Activated CD4-positive, alpha-beta T cell treated with anti-CD3 and anti-CD28 coated beads, Interleukin-2, amount 10 ng/mL, durations not matched to agents 7 days and 5 days (primary cell): Measurements from ENCODE around the gene C19orf25. TPM values are rescaled to one million over a fixed set of nuclear protein-coding genes. Genes with fewer than 3 reads are reported as not detected.

Experiments
- CTCF ChIA-PET: fragments of 350-600 bp; sonication (Branson Sonifier 250); formaldehyde crosslinking; loops from one replicate; lab custom pipeline; 2021; ENCODE audit warnings: antibody characterized with exemption; lab: Charles Lee
- POLR2A ChIA-PET: fragments of 350-600 bp; sonication (Branson Sonifier 250); formaldehyde crosslinking; loops from one replicate; lab custom pipeline; 2021; ENCODE audit warnings: antibody characterized with exemption; lab: Charles Lee
- DNase-seq: peaks from one replicate; pipeline ENCODE4 v3.0.0-alpha.2; 2020
- H3K27ac Mint-ChIP-seq: one replicate; pipeline ENCODE4 v1.8.0; 2021; ENCODE audit warnings: mild to moderate bottlenecking, moderate library complexity, mixed read lengths
- H3K27me3 Mint-ChIP-seq: one replicate; pipeline ENCODE4 v1.8.0; 2021; ENCODE audit warnings: mixed read lengths
- H3K36me3 Mint-ChIP-seq: one replicate; pipeline ENCODE4 v1.8.0; 2021; ENCODE audit warnings: low read depth, mixed read lengths
- H3K4me1 Mint-ChIP-seq: one replicate; pipeline ENCODE4 v1.8.0; 2021; ENCODE audit warnings: mixed read lengths
- H3K4me3 Mint-ChIP-seq: one replicate; pipeline ENCODE4 v1.8.0; 2021; ENCODE audit warnings: mild to moderate bottlenecking, moderate library complexity, mixed read lengths
- H3K9me3 Mint-ChIP-seq: one replicate; pipeline ENCODE4 v1.8.0; 2021; ENCODE audit warnings: mixed read lengths
- total RNA-seq, 2 experiments: library from RNA; stranded (reverse); gene quantifications; one replicate each; pipeline ENCODE4 v1.2.3, GENCODE V29; 2021

The C19orf25 gene
- total RNA-seq, 2 experiments from 2014 or later: 33.2 to 40.7 TPM

- DNase-seq: no peak
- peaks cover 23% of the 10 kb centered on the region for H3K27me3 Mint-ChIP-seq
- H3K27ac Mint-ChIP-seq: no peak overlapping the region
- CTCF ChIA-PET: no interaction called here
- H3K9me3 Mint-ChIP-seq: no peaks in the 10 kb centered on the region
- peaks cover 18% of the 10 kb centered on the region for H3K4me1 Mint-ChIP-seq
- no peak overlapping the region for H3K4me3 Mint-ChIP-seq
- POLR2A ChIA-PET: no interaction called here
- H3K36me3 Mint-ChIP-seq: no peaks in the 10 kb centered on the region
Observed at GRCh38 chr19:1509602-1510441, 30.8 kb upstream of the C19orf25 start.

- CTCF ChIA-PET: no interaction called here
- no peaks in the 10 kb centered on the region for H3K9me3 Mint-ChIP-seq
- H3K27ac Mint-ChIP-seq: no peak overlapping the region
- H3K36me3 Mint-ChIP-seq: no peaks in the 10 kb centered on the region
- H3K27me3 Mint-ChIP-seq: peaks cover 30% of the 10 kb centered on the region
- no peak for DNase-seq
- POLR2A ChIA-PET: no interaction called here
- H3K4me3 Mint-ChIP-seq: no peak overlapping the region
- H3K4me1 Mint-ChIP-seq: peaks cover 18% of the 10 kb centered on the region
Observed at GRCh38 chr19:1508507-1508856, 29.5 kb upstream of the C19orf25 start.

DNA sequence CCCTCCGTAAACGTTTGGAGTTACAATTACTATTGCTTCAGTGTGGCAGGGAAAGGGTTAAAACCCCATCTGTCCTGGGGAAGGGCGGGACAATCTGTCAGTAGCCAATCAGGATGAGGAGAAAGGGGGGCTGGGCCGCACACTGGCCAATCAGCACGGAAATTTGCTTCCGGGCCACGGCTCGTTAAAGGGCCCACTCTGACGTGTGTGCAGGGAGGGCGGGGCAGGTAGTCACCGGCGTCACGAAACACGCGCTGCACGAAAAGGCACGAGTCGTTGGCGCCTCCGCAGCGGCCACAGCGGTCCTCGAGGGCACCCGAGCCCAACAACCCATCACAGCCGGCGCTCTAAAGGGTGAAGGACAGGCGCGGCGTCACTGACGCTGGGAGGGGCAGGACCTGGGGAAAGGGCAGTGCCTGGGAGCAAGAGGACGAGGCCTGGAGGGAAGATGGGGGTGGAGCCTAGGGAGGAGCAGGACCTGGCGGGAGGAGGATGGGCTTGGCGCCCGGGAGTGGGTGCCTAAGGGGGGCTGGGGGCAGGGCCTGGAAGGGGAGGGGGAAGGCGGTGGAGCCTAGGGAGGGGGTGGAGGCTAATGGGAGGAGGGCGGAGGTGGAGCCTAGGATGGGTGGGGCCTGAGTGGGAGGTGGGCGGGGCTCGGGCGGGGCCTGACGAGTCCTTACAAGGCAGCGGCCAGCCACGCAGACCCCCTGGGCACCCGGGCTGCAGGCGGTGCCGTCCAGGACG is 28.9 kb upstream of the C19orf25 start:
- DNase-seq: peak; percentile 88
- no peaks in the 10 kb centered on the region for H3K36me3 Mint-ChIP-seq
- ChIA-PET CTCF (interaction anchor here (0.6 kb wide), 1 partner anchor 570 kb away, joined by 3 read pairs; no protein-coding TSS in a partner anchor), POLR2A (no interaction called here)
- peak overlapping the region; percentile 77 for H3K4me3 Mint-ChIP-seq
- H3K9me3 Mint-ChIP-seq: no peaks in the 10 kb centered on the region
- H3K27ac Mint-ChIP-seq: peak overlapping the region; percentile 93
- H3K27me3 Mint-ChIP-seq: peaks cover 32% of the 10 kb centered on the region
- H3K4me1 Mint-ChIP-seq: peaks cover 19% of the 10 kb centered on the region

GRCh38 chr19:1507192-1507660 is 28.2 kb upstream of the C19orf25 start:
- H3K9me3 Mint-ChIP-seq: no peaks in the 10 kb centered on the region
- no peak for DNase-seq
- POLR2A ChIA-PET: no interaction called here
- peaks cover 34% of the 10 kb centered on the region for H3K27me3 Mint-ChIP-seq
- H3K36me3 Mint-ChIP-seq: no peaks in the 10 kb centered on the region
- H3K4me1 Mint-ChIP-seq: peaks cover 14% of the 10 kb centered on the region
- no peak overlapping the region for H3K4me3 Mint-ChIP-seq
- CTCF ChIA-PET: interaction anchor here (0.6 kb wide), 1 partner anchor 569 kb away, joined by 3 read pairs; no protein-coding TSS in a partner anchor
- no peak overlapping the region for H3K27ac Mint-ChIP-seq

DNA sequence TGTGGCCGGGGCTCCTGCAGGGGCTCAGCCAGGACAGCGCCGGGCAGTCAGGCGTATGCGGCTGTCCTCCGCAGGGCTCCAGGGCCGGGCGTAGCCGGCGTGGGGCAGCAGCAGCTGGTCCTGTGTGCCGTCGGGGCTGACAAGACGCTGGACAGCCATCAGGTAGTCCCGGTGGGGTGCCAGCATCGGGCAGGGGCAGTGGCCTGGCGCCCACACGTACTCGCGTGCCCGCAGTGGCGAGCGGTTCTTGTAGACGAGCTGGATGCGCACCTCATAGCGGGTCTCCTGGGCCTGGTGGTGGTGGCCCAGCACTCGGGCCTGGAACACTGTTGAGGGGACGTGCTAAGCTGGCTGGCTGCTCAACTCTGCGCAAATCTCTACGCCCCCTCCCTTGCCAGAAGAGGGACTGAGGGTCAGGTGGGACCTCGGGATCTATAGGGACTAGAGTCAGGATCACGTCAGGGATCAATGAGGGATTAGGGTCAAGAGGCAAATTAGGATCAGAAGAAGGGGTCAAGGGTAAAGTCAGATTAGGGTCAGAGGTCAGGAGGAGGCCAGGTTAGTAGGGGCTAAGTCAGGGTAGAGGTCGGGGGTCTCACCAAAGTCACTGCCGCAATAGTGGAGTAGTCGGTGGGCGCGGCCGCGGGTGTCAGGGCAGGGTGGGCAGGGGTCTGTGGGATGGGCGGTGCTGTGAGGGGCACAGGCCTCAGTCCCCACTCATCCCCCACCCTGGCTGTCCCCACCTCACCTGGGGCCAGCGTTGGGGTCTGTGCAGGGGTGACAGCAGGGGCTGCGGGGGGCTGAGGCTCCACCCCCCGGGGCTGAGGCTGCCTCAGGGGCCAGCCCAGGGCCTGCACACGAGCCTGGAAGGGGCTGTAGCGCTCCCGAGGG is 27.2 kb upstream of the C19orf25 start:
- H3K27ac Mint-ChIP-seq: no peak overlapping the region
- H3K27me3 Mint-ChIP-seq: peaks cover 32% of the 10 kb centered on the region
- H3K4me1 Mint-ChIP-seq: peaks cover 12% of the 10 kb centered on the region
- H3K9me3 Mint-ChIP-seq: no peaks in the 10 kb centered on the region
- no peaks in the 10 kb centered on the region for H3K36me3 Mint-ChIP-seq
- ChIA-PET POLR2A (no interaction called here), CTCF (interaction anchor here (1.0 kb wide), 1 partner anchor 63 kb away, joined by 4 read pairs; no protein-coding TSS in a partner anchor)
- H3K4me3 Mint-ChIP-seq: no peak overlapping the region
- DNase-seq: no peak

DNA sequence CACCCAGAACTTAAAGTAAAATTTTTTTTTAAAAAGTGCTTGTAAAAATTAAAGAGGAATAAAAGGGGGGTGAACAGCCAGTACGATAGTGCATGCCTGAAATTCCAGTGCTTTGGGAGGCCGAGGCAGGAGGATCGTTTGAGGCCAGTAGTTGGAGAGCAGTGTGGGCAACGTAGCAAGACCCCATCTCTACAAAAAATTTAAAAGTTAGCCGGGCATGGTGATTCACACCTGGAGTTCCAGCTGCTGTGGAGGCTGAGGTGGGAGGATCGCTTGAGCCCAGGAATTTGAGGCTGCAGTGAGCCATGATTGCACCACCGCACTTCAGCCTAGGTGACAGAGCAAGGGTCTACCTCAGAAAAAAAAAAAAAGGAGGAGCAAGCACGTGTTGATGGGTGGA is 26.0 kb upstream of the C19orf25 start:
- CTCF ChIA-PET: no interaction called here
- POLR2A ChIA-PET: no interaction called here
- Mint-ChIP-seq H3K4me3 (no peak overlapping the region), H3K27ac (no peak overlapping the region), H3K9me3 (no peaks in the 10 kb centered on the region), H3K4me1 (peaks cover 10% of the 10 kb centered on the region), H3K27me3 (peaks cover 24% of the 10 kb centered on the region), H3K36me3 (no peaks in the 10 kb centered on the region)
- no peak for DNase-seq

GRCh38 chr19:1503925-1504773 is 25.1 kb upstream of the C19orf25 start:
- Mint-ChIP-seq H3K27ac (no peak overlapping the region), H3K36me3 (no peaks in the 10 kb centered on the region), H3K4me3 (no peak overlapping the region), H3K4me1 (peaks cover 10% of the 10 kb centered on the region), H3K27me3 (peaks cover 18% of the 10 kb centered on the region), H3K9me3 (no peaks in the 10 kb centered on the region)
- ChIA-PET CTCF (interaction anchor here (0.9 to 1.2 kb wide), 2 partner anchors 9 to 322 kb away, joined by 3 read pairs; no protein-coding TSS in a partner anchor), POLR2A (no interaction called here)
- DNase-seq: no peak

- H3K36me3 Mint-ChIP-seq: no peaks in the 10 kb centered on the region
- CTCF ChIA-PET: interaction anchor here (0.9 to 2.5 kb wide), 3 partner anchors 8 to 323 kb away, joined by 3 to 8 read pairs (median 3); partner anchors contain the start of genes PCSK4 and REEP6
- POLR2A ChIA-PET: no interaction called here
- no peak overlapping the region for H3K4me3 Mint-ChIP-seq
- H3K4me1 Mint-ChIP-seq: peaks cover 9% of the 10 kb centered on the region
- H3K27ac Mint-ChIP-seq: no peak overlapping the region
- peaks cover 15% of the 10 kb centered on the region for H3K27me3 Mint-ChIP-seq
- no peaks in the 10 kb centered on the region for H3K9me3 Mint-ChIP-seq
- peak; percentile 63 for DNase-seq
Observed at GRCh38 chr19:1503089-1503924, 24.3 kb upstream of the C19orf25 start.

- H3K36me3 Mint-ChIP-seq: no peaks in the 10 kb centered on the region
- POLR2A ChIA-PET: no interaction called here
- DNase-seq: no peak
- H3K27me3 Mint-ChIP-seq: peaks cover 13% of the 10 kb centered on the region
- no peak overlapping the region for H3K27ac Mint-ChIP-seq
- no peaks in the 10 kb centered on the region for H3K9me3 Mint-ChIP-seq
- H3K4me1 Mint-ChIP-seq: peaks cover 4% of the 10 kb centered on the region
- CTCF ChIA-PET: interaction anchor here (2.5 kb wide), 1 partner anchor 11 kb away, joined by 8 read pairs; the partner anchor contains the start of genes PCSK4 and REEP6
- no peak overlapping the region for H3K4me3 Mint-ChIP-seq
Observed at GRCh38 chr19:1502433-1503088, 23.5 kb upstream of the C19orf25 start.

- H3K27ac Mint-ChIP-seq: no peak overlapping the region
- H3K4me1 Mint-ChIP-seq: peaks cover 2% of the 10 kb centered on the region
- CTCF ChIA-PET: interaction anchor here (2.5 kb wide), 1 partner anchor 10 kb away, joined by 8 read pairs; the partner anchor contains the start of genes PCSK4 and REEP6
- POLR2A ChIA-PET: no interaction called here
- H3K9me3 Mint-ChIP-seq: no peaks in the 10 kb centered on the region
- no peak for DNase-seq
- peaks cover 13% of the 10 kb centered on the region for H3K27me3 Mint-ChIP-seq
- no peak overlapping the region for H3K4me3 Mint-ChIP-seq
- no peaks in the 10 kb centered on the region for H3K36me3 Mint-ChIP-seq
Observed at GRCh38 chr19:1501200-1501595, 22.2 kb upstream of the C19orf25 start.
